Medulla oblongata (tissue), 1 donor: Measurements from ENCODE around the gene CDR2L.
"Not testable (repeated sequence)": the region's sequence is repeated elsewhere in the genome, so short reads cannot be mapped to it uniquely, and the experiment has no call there.

Experiments used
- DNase-seq: peaks from one replicate; pipeline ENCODE4 v3.0.0-alpha.2; 2015; ENCODE audit errors: extremely low spot score

CDR2L gene

GRCh38 chr17:74959826-74960515, 27.5 kb upstream of the CDR2L start:
- DNase-seq: no peak

- DNase-seq: no peak
Measured at GRCh38 chr17:74960570-74961342, 26.7 kb upstream of the CDR2L start.

GRCh38 chr17:74961657-74962350, 25.6 kb upstream of the CDR2L start:
- DNase-seq: peak; percentile 95

- DNase-seq: peak; percentile 81
Measured at GRCh38 chr17:74962622-74963394, 24.6 kb upstream of the CDR2L start.

- no peak for DNase-seq
Measured at GRCh38 chr17:74963656-74964055, 23.8 kb upstream of the CDR2L start.

- no peak for DNase-seq
Measured at GRCh38 chr17:74964246-74964761, 23.1 kb upstream of the CDR2L start.

- DNase-seq: no peak
Measured at GRCh38 chr17:74964988-74965622, 22.3 kb upstream of the CDR2L start.

- DNase-seq: no peak
Measured at GRCh38 chr17:74968361-74968780, 19.1 kb upstream of the CDR2L start.

- DNase-seq: not testable (repeated sequence)
Measured at GRCh38 chr17:74969501-74969900, 17.9 kb upstream of the CDR2L start.

- no peak for DNase-seq
Measured at GRCh38 chr17:74970395-74970794, 17.0 kb upstream of the CDR2L start.

- no peak for DNase-seq
Measured at GRCh38 chr17:74971069-74971841, 16.2 kb upstream of the CDR2L start.

- no peak for DNase-seq
Measured at GRCh38 chr17:74971842-74972106, 15.7 kb upstream of the CDR2L start.

GRCh38 chr17:74972107-74972972, 15.1 kb upstream of the CDR2L start, which contains the start of gene HID1:
TSS of gene HID1 (minus strand) at chr17:74972759. CDS start at chr17:74972656, 103 bp downstream.
- peak; percentile 51 for DNase-seq

GRCh38 chr17:74972973-74973328, 14.5 kb upstream of the CDR2L start:
- DNase-seq: no peak

GRCh38 chr17:74975943-74976342, 11.5 kb upstream of the CDR2L start:
- DNase-seq: no peak

GRCh38 chr17:74977802-74978201, 9.6 kb upstream of the CDR2L start:
- DNase-seq: no peak

GRCh38 chr17:74978240-74978639, 9.2 kb upstream of the CDR2L start:
- DNase-seq: no peak

GRCh38 chr17:74979408-74980146, 7.9 kb upstream of the CDR2L start:
- DNase-seq: no peak
